ENCODE measurements around the gene DOCK3.
"Not testable (repeated sequence)": the region's sequence is repeated elsewhere in the genome, so short reads cannot be mapped to it uniquely, and the experiment has no call there.

DOCK3 gene

GRCh38 chr3:51243924-51244323, 569.2 kb downstream of the DOCK3 start:
- FAIRE-seq (no peak), DNase-seq (ENCODE audit: insufficient read length) (no peak)
- TF ChIP-seq POLR2A (IDR thresholded peaks at IDR 0.05; ENCODE audit: low read depth, low read length) = no peak
- no peak for TF ChIP-seq POLR2AphosphoS5 (IDR thresholded peaks at IDR 0.05; ENCODE audit: low read depth, low read length)
- no peak for TF ChIP-seq TAF1 (IDR thresholded peaks at IDR 0.05; ENCODE audit: borderline replicate concordance, low read depth, low read length)

- FAIRE-seq = no peak
- TF ChIP-seq TAF1 (IDR thresholded peaks at IDR 0.05; ENCODE audit: borderline replicate concordance, low read depth, low read length) (no peak), POLR2AphosphoS5 (IDR thresholded peaks at IDR 0.05; ENCODE audit: low read depth, low read length) (no peak), POLR2A (IDR thresholded peaks at IDR 0.05; ENCODE audit: low read depth, low read length) (no peak)
- DNase-seq (ENCODE audit: insufficient read length) = no peak
Observed at GRCh38 chr3:51245867-51246266, 571.1 kb downstream of the DOCK3 start.

DNA sequence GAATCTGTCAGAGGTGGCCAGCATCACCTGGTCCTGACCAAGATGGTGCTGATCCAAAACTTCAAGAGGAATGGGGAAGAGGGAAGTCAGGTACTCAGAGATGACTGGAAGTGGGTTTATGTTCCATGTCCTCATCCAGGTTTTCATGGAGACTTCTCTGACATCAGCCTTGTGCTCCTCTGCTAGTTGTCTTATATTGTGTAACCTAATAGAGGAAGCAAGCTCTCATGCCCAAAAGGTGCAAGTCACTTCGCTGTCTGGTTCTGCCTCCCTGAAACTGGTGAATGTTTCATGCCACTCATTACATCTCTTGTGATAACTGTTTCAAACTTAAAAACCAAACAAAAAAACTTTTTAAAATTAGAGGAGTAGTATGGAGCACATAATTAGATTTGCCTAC, 583.1 kb downstream of the DOCK3 start:
- TF ChIP-seq POLR2A (IDR thresholded peaks at IDR 0.05; ENCODE audit: low read depth, low read length) = no peak
- no peak for TF ChIP-seq POLR2AphosphoS5 (IDR thresholded peaks at IDR 0.05; ENCODE audit: low read depth, low read length)
- no peak for TF ChIP-seq TAF1 (IDR thresholded peaks at IDR 0.05; ENCODE audit: borderline replicate concordance, low read depth, low read length)
- FAIRE-seq = no peak
- DNase-seq (ENCODE audit: insufficient read length) = no peak

DNA sequence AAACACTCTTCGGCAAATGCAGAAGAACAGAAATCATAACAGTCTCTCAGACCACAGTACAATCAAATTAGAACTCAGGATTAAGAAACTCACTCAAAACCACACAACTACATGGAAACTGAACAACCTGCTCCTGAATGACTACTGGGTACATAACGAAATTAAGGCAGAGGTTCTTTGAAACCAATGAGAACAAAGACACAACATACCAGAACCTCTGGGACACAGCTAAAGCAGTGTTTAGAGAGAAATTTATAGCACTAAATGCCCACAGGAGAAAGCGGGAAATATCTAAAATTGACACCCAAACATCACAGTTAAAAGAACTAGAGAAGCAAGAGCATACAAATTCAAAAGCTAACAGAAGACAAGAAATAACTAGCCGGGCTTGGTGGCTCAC, 589.4 kb downstream of the DOCK3 start:
- DNase-seq (ENCODE audit: insufficient read length); FAIRE-seq: not testable (repeated sequence)

DNA sequence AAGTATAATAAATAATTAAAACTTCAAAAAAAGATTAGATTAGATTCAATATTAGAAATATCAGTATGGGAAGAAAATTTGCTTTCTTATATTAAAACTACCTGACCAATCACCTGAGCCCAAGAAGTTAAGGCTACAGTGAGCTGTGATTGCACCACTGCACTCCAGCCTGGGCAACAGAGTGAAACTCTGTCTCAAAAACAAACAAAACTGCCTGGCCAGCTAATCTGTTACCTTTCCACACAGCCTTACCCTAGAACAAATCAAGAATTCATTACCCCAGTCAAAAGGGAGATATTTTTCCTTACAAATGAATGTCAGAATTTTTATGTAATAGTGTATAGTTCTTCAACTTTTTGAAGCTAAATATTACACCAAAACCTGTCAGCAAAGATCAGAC, 593.4 kb downstream of the DOCK3 start:
- DNase-seq (ENCODE audit: insufficient read length) = no peak
- no peak for TF ChIP-seq POLR2A (IDR thresholded peaks at IDR 0.05; ENCODE audit: low read depth, low read length)
- TF ChIP-seq TAF1 (IDR thresholded peaks at IDR 0.05; ENCODE audit: borderline replicate concordance, low read depth, low read length) = no peak
- no peak for TF ChIP-seq POLR2AphosphoS5 (IDR thresholded peaks at IDR 0.05; ENCODE audit: low read depth, low read length)
- FAIRE-seq = no peak

- DNase-seq (ENCODE audit: insufficient read length) = no peak
- TF ChIP-seq POLR2AphosphoS5 (IDR thresholded peaks at IDR 0.05; ENCODE audit: low read depth, low read length) = no peak
- TF ChIP-seq POLR2A (IDR thresholded peaks at IDR 0.05; ENCODE audit: low read depth, low read length) = no peak
- no peak for TF ChIP-seq TAF1 (IDR thresholded peaks at IDR 0.05; ENCODE audit: borderline replicate concordance, low read depth, low read length)
- FAIRE-seq = no peak
Observed at GRCh38 chr3:51269466-51269865, 594.7 kb downstream of the DOCK3 start.

- FAIRE-seq (no peak), DNase-seq (ENCODE audit: insufficient read length) (no peak)
- TF ChIP-seq POLR2A (IDR thresholded peaks at IDR 0.05; ENCODE audit: low read depth, low read length) (no peak), TAF1 (IDR thresholded peaks at IDR 0.05; ENCODE audit: borderline replicate concordance, low read depth, low read length) (no peak), POLR2AphosphoS5 (IDR thresholded peaks at IDR 0.05; ENCODE audit: low read depth, low read length) (no peak)
Observed at GRCh38 chr3:51270559-51270958, 595.8 kb downstream of the DOCK3 start.

- no peak for FAIRE-seq
- no peak for DNase-seq (ENCODE audit: insufficient read length)
- TF ChIP-seq POLR2AphosphoS5 (IDR thresholded peaks at IDR 0.05; ENCODE audit: low read depth, low read length) = no peak
- TF ChIP-seq POLR2A (IDR thresholded peaks at IDR 0.05; ENCODE audit: low read depth, low read length) = no peak
- TF ChIP-seq TAF1 (IDR thresholded peaks at IDR 0.05; ENCODE audit: borderline replicate concordance, low read depth, low read length) = no peak
Observed at GRCh38 chr3:51271172-51271571, 596.4 kb downstream of the DOCK3 start.

GRCh38 chr3:51274052-51274451, 599.3 kb downstream of the DOCK3 start:
- TF ChIP-seq POLR2AphosphoS5 (IDR thresholded peaks at IDR 0.05; ENCODE audit: low read depth, low read length) = no peak
- TF ChIP-seq POLR2A (IDR thresholded peaks at IDR 0.05; ENCODE audit: low read depth, low read length) = no peak
- TF ChIP-seq TAF1 (IDR thresholded peaks at IDR 0.05; ENCODE audit: borderline replicate concordance, low read depth, low read length) = no peak
- FAIRE-seq = no peak
- DNase-seq (ENCODE audit: insufficient read length) = no peak

- FAIRE-seq (no peak), DNase-seq (ENCODE audit: insufficient read length) (no peak)
- no peak for TF ChIP-seq POLR2AphosphoS5 (IDR thresholded peaks at IDR 0.05; ENCODE audit: low read depth, low read length)
- TF ChIP-seq TAF1 (IDR thresholded peaks at IDR 0.05; ENCODE audit: borderline replicate concordance, low read depth, low read length) = no peak
- no peak for TF ChIP-seq POLR2A (IDR thresholded peaks at IDR 0.05; ENCODE audit: low read depth, low read length)
Observed at GRCh38 chr3:51275111-51275805, 600.5 kb downstream of the DOCK3 start.

DNA sequence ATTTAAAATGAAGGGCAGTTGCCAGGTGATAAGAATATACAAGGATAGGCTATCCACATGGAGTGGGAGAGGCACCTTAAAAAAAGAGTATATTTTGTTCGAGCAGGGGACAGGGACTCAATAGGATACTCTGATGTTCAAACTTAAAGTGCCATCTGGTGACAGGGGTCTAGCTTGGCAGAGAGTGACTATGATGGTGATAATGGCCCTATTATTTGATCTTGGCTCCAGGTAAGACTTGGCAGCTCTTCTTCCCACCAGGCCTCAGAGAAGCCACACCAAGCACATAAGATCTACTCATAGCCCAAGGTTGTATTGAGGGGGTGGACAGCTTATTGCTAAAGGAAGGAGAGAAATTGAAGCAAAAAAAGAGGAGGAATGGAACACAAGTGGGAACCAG, 601.3 kb downstream of the DOCK3 start:
- no peak for FAIRE-seq
- no peak for TF ChIP-seq POLR2A (IDR thresholded peaks at IDR 0.05; ENCODE audit: low read depth, low read length)
- TF ChIP-seq POLR2AphosphoS5 (IDR thresholded peaks at IDR 0.05; ENCODE audit: low read depth, low read length) = no peak
- TF ChIP-seq TAF1 (IDR thresholded peaks at IDR 0.05; ENCODE audit: borderline replicate concordance, low read depth, low read length) = no peak
- DNase-seq (ENCODE audit: insufficient read length) = no peak

DNA sequence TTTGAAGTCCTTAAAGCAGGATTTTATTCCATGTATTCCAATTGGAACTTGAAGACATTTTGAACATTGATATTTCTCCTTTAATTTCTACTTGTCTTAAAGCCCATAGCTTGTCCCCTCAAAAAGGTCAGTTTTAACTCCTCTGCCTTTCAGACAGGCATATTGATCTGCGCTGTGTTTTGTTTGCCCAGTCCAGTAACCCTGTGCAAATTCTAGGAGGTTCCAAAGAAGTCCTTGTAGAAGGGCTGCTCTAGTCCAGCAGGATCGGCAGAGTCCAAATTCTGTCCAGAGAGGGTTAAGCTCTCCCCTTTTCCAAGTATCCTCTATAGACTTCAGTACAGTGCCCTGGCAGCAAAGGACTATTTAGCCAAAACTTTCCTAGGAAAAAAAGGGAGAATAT, 604.7 kb downstream of the DOCK3 start:
- no peak for TF ChIP-seq POLR2AphosphoS5 (IDR thresholded peaks at IDR 0.05; ENCODE audit: low read depth, low read length)
- no peak for TF ChIP-seq TAF1 (IDR thresholded peaks at IDR 0.05; ENCODE audit: borderline replicate concordance, low read depth, low read length)
- no peak for TF ChIP-seq POLR2A (IDR thresholded peaks at IDR 0.05; ENCODE audit: low read depth, low read length)
- FAIRE-seq (no peak), DNase-seq (ENCODE audit: insufficient read length) (no peak)

- no peak for DNase-seq (ENCODE audit: insufficient read length)
- no peak for FAIRE-seq
- TF ChIP-seq TAF1 (IDR thresholded peaks at IDR 0.05; ENCODE audit: borderline replicate concordance, low read depth, low read length) (no peak), POLR2A (IDR thresholded peaks at IDR 0.05; ENCODE audit: low read depth, low read length) (no peak), POLR2AphosphoS5 (IDR thresholded peaks at IDR 0.05; ENCODE audit: low read depth, low read length) (no peak)
Observed at GRCh38 chr3:51280176-51280575, 605.4 kb downstream of the DOCK3 start.
